ENCODE measurements around the gene ZNF79.
A peak's percentile ranks its signal among the peaks of the same experiment; 100 is the strongest.

Gene ZNF79

DNA sequence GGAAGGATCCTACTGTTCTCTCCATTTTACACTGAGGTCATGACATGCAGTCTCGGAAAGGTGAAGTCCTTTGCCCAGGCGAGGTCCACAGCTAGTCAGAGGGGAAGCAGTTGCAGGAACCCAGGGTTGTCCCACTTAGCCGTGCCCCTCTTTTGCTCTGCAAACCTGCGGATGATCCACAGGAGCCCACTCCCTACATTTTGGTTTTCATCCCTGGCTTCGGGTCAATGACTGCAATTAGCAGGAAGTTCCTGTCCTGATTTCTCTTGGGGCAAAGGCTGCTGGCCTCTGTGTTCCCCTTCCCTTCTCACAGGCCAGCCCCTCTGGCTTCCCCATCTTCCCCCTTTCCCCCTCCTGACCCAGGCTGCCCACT is 25.9 kb upstream of the ZNF79 start:
- no peak for DNase-seq
- Histone ChIP-seq H3K4me3 (peak overlapping the region; percentile 89 to 91), H3K27ac (peak overlapping the region in 1 of 2 donors; percentile 95), H3K27me3 (no peaks in the 10 kb centered on the region), H3K4me1 (peaks cover 0 to 25% (median 15%) of the 10 kb centered on the region in 4 donors), H3K9me3 (no peaks in the 10 kb centered on the region), H3K36me3 (peaks cover under 1 to 46% (median 24%) of the 10 kb centered on the region in 3 donors)
- intact Hi-C loops (cut with DNase I; ENCODE audit: low total_unique reads) = loop anchor here (5.0 kb wide), 1 partner anchor 186 kb away; no protein-coding TSS in a partner anchor
- TF ChIP-seq, protein P1, sequence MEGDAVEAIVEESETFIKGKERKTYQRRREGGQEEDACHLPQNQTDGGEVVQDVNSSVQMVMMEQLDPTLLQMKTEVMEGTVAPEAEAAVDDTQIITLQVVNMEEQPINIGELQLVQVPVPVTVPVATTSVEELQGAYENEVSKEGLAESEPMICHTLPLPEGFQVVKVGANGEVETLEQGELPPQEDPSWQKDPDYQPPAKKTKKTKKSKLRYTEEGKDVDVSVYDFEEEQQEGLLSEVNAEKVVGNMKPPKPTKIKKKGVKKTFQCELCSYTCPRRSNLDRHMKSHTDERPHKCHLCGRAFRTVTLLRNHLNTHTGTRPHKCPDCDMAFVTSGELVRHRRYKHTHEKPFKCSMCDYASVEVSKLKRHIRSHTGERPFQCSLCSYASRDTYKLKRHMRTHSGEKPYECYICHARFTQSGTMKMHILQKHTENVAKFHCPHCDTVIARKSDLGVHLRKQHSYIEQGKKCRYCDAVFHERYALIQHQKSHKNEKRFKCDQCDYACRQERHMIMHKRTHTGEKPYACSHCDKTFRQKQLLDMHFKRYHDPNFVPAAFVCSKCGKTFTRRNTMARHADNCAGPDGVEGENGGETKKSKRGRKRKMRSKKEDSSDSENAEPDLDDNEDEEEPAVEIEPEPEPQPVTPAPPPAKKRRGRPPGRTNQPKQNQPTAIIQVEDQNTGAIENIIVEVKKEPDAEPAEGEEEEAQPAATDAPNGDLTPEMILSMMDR (IDR thresholded peaks at IDR 0.05) = no peak

DNA sequence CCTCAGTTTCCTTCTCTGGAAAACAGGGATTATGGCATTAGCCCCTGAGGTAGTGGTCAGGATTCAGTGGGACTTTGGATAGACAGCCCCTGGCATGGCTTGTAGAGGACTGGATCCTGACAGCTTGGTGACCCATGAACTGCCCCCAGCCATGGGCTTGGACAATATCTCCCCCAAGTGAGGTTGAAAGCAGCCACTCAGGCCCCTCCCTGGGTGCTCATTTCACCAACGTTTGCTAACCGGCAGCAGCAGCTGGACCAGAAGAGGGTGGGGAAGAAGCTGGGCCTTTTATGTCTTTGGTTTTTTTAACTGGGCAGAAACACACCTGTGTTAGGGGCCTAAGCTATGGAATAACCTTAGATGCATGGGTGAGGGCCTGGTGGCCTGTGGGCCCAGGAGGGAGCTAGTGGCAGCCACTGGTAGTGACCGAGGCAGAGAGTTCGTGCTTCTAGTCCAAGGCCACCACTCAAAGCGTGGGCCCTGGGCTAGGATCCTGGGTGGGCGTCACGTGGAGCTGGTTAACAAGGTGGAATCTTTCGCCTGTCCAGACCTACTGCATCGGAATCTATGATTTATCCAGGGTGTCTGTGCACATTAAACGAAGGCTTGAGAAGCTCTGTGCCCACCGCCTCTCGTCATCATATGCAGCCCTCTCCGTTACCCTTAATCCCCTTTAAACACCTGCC is 25.3 kb upstream of the ZNF79 start:
- Histone ChIP-seq H3K9me3 (no peaks in the 10 kb centered on the region), H3K27me3 (no peaks in the 10 kb centered on the region), H3K4me1 (peaks cover 0 to 25% (median 15%) of the 10 kb centered on the region in 4 donors), H3K4me3 (peak overlapping the region in 1 of 2 donors; percentile 89), H3K36me3 (peaks cover 2 to 47% (median 28%) of the 10 kb centered on the region in 3 donors), H3K27ac (no peak overlapping the region)
- no peak for DNase-seq
- intact Hi-C loops (cut with DNase I; ENCODE audit: low total_unique reads) = loop anchor here (5.0 kb wide), 1 partner anchor 187 kb away; no protein-coding TSS in a partner anchor
- TF ChIP-seq, protein P1 (IDR thresholded peaks at IDR 0.05) = no peak

DNA sequence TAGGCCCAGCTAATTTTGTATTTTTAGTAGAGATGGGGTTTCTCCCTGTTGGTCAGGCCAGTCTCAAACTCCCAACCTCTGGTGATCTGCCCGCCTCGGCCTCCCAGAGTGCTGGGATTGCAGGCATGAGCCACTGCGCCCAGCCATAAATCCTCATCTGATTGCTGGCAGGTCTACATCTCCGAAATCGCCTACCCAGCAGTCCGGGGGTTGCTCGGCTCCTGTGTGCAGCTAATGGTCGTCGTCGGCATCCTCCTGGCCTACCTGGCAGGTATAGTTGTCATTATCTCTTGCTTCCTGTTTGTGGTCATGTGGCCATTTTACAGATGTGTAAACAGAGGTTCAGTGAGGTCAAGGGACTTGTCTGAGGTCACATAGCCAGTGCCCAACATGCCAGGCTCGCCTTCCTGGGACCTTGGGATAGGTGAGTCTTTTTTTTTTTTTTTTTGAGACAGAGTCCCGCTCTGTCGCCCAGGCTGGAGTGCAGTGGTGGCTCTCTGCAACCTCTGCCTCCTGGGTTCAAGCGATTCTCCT is 24.4 kb upstream of the ZNF79 start:
- TF ChIP-seq, protein P1 (IDR thresholded peaks at IDR 0.05) = no peak
- Histone ChIP-seq H3K4me3 (no peak overlapping the region), H3K4me1 (peaks cover 0 to 25% (median 15%) of the 10 kb centered on the region in 4 donors), H3K9me3 (no peaks in the 10 kb centered on the region), H3K27me3 (no peaks in the 10 kb centered on the region), H3K27ac (no peak overlapping the region), H3K36me3 (peaks cover 6 to 53% (median 35%) of the 10 kb centered on the region in 3 donors)
- intact Hi-C loops (cut with DNase I; ENCODE audit: low total_unique reads) = loop anchor here (5.0 kb wide), 1 partner anchor 188 kb away; no protein-coding TSS in a partner anchor
- DNase-seq = no peak

DNA sequence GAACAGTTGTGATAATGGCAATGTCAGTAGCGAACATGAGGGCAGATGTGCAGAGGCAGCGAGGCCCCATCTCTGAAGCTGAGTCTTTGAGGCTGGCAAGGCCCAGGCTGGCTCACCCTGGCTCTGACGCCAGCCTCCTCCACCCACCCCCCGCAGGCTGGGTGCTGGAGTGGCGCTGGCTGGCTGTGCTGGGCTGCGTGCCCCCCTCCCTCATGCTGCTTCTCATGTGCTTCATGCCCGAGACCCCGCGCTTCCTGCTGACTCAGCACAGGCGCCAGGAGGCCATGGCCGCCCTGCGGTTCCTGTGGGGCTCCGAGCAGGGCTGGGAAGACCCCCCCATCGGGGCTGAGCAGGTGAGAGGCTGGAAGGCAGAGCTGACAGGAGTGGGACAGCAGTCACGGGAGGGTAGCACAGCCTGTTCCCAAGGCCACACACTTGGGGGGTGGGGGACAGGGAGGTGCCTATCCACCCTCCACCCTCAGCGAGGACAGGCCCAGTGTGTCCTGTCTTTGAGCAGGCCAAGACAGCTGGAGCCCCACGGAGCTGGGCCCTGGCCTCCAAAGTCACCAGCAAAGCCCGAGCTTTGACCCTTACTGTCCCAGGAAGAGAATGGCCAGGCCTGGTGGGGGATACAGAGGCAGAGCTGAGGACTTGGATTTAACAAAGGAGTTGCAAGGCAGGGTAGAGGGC is 21.6 kb upstream of the ZNF79 start:
- H3K4me3 ChIP-seq = no peak overlapping the region
- H3K4me1 ChIP-seq = peaks cover 0 to 16% (median 10%) of the 10 kb centered on the region in 4 donors
- no peak overlapping the region for H3K27ac ChIP-seq
- no peak for DNase-seq
- intact Hi-C loops (cut with DNase I; ENCODE audit: low total_unique reads) = no loop called here
- no peaks in the 10 kb centered on the region for H3K27me3 ChIP-seq
- TF ChIP-seq, protein P1 (IDR thresholded peaks at IDR 0.05) = no peak
- H3K9me3 ChIP-seq = no peaks in the 10 kb centered on the region
- H3K36me3 ChIP-seq = peaks cover 9 to 81% (median 55%) of the 10 kb centered on the region in 3 donors

DNA sequence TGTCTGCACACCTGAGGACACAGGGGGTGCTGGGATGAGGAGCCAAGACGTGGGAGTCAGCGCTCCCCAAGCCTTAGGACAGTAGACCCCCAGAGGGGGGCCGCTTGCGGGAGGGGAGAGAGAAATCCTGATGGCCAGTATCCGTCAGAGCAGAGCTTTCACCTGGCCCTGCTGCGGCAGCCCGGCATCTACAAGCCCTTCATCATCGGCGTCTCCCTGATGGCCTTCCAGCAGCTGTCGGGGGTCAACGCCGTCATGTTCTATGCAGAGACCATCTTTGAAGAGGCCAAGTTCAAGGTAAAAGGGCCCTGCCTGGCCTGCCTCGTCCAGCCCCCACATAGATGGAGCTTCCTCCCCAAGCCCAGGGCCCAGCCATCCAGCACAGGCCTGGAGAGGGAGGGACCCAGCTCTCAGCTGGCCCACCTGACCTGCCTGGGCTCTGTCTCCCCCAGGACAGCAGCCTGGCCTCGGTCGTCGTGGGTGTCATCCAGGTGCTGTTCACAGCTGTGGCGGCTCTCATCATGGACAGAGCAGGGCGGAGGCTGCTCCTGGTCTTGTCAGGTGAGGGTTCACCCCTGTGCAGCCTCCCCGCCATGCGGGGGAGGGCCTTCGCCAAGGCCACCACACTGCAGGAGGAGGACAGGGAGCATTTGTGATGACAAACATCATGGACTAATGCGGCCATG is 20.5 kb upstream of the ZNF79 start:
- no peak overlapping the region for H3K27ac ChIP-seq
- TF ChIP-seq, protein P1 (IDR thresholded peaks at IDR 0.05) = no peak
- H3K9me3 ChIP-seq = no peaks in the 10 kb centered on the region
- no peak for DNase-seq
- peaks cover 9 to 83% (median 57%) of the 10 kb centered on the region in 3 donors for H3K36me3 ChIP-seq
- no peaks in the 10 kb centered on the region for H3K27me3 ChIP-seq
- intact Hi-C loops (cut with DNase I; ENCODE audit: low total_unique reads) = no loop called here
- H3K4me1 ChIP-seq = peaks cover 0 to 5% (median 4%) of the 10 kb centered on the region in 4 donors
- H3K4me3 ChIP-seq = no peak overlapping the region
